ENCODE results near the gene ILK. TPM values are rescaled to one million over a fixed set of nuclear protein-coding genes. Genes with fewer than 3 reads are reported as not detected.

The ILK gene
- total RNA-seq, 2 experiments from 2014 or later, result 64.8 to 80.3 TPM

DNA sequence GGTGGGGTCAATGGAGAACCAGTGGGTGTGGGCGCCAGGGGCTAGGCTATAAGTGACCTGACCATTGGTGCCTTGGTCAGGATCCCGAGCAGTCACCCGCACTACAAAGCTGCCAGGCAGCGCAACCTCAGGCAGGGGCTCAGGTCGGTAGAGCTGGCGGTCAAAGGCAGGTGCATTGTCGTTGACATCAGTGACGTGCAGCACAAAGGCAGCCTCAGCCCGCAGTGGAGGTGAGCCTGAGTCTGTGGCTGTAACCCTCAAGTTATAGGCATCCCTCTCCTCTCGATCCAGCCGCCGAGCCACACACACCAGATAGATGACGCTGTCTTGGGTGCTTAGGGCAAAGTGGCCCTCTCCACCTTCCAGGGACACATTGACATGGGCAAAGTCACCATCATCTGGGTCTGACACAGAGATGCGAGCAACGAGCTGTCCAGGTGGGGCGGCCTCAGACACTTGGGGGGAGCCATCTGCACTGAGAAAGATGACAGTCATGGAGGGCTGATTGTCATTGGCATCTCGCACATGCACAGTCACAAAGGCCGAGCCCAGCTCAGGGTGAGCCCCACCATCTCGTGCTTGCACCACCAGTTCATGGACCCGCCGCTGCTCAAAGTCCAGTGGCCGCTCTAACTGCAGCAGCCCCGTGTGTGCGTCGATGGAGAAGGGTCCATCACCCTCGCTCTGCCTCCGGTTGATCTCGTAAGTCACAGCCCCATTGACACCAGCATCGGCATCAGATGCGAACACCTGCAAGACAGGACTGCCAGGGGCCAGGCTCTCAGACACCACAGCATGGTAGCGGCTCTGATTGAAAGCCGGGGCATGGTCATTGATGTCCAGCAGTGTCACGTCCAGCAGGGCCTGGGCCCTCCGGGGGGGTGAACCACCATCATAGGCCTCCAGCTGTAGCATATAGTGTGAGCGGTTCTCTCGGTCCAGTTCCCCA lies 36.7 kb downstream of the ILK start:
- no peak for DNase-seq (ENCODE audit: low spot score)
- H3K27ac ChIP-seq (ENCODE audit: low read depth, low read length, poor library complexity, severe bottlenecking), result no peak overlapping the region
- ChIA-PET POLR2A (interaction anchor here (1.3 kb wide), 1 partner anchor 8 kb away, joined by 3 read pairs; no protein-coding TSS in a partner anchor), CTCF (ENCODE audit: unreplicated experiment) (interaction anchor here (0.6 kb wide), 1 partner anchor 132 kb away, joined by 3 read pairs; no protein-coding TSS in a partner anchor)
- H3K36me3 ChIP-seq (ENCODE audit: insufficient read depth, low read length), result no peaks in the 10 kb centered on the region
- no TSS peak for BruUV-seq (replicated peaks)
- no peak for TF ChIP-seq EZH2phosphoT487 (IDR thresholded peaks at IDR 0.05; ENCODE audit: borderline replicate concordance, low read depth, low read length)
- peaks cover 1% of the 10 kb centered on the region for H3K4me1 ChIP-seq (ENCODE audit: insufficient read depth, low read length, poor library complexity, severe bottlenecking)
- H3K9me3 ChIP-seq (ENCODE audit: low read length), result no peaks in the 10 kb centered on the region
- no peak overlapping the region for H2AFZ ChIP-seq (ENCODE audit: low read length)
- H4K20me1 ChIP-seq (ENCODE audit: insufficient read depth, low read length), result no peaks in the 10 kb centered on the region
- intact Hi-C loops (cut with micrococcal nuclease; ENCODE audit: unreplicated experiment), result no loop called here
- no peaks in the 10 kb centered on the region for H3K79me2 ChIP-seq (ENCODE audit: insufficient read depth, low read depth, low read length)
- H3K4me3 ChIP-seq (ENCODE audit: low read depth, low read length, poor library complexity, severe bottlenecking), result no peak overlapping the region
- H3K9me2 ChIP-seq (ENCODE audit: insufficient read depth, low read length), result no peaks in the 10 kb centered on the region
- H3K4me2 ChIP-seq (ENCODE audit: low read length), result no peak overlapping the region

DNA sequence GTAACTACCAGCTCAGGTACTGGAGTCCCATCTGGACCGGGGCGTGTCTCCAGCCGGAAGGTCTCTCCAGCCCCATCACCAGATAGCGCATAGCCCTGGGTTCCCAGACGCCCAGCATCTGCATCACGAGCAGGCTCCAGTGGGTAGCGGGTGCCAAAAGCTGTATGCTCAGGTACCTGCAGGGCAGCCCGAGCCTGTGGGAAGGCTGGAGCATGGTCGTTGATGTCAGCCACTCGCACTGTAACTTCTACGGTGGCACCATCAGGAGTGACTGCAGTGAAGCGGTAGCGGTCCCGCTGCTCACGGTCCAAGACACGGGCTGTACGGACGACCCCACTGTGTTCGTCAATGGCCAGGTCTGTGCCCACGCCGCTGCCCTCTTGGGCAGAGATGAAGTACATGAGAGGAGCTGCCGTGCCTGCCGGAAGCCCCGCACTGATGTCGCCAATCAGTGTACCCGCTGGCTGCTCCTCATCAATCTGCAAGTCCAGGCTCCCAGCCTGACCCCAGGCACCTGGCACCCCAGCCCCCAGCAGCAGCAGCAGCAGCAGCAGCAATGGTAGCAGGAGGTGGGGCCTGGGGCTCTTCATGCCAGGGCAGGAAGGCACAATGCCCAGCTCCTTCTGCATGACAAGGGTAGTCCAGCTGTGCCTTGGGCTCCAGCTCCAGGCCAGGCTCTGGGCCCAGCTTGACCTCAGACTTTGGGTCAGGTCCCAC lies 37.6 kb downstream of the ILK start:
- no TSS peak for BruUV-seq (replicated peaks)
- H3K9me2 ChIP-seq (ENCODE audit: insufficient read depth, low read length), result no peaks in the 10 kb centered on the region
- H3K79me2 ChIP-seq (ENCODE audit: insufficient read depth, low read depth, low read length), result no peaks in the 10 kb centered on the region
- H3K36me3 ChIP-seq (ENCODE audit: insufficient read depth, low read length), result no peaks in the 10 kb centered on the region
- intact Hi-C loops (cut with micrococcal nuclease; ENCODE audit: unreplicated experiment), result no loop called here
- POLR2A ChIA-PET, result interaction anchor here (0.5 to 1.0 kb wide), 3 partner anchors 32 to 215 kb away, joined by 3 read pairs; partner anchors contain the start of gene MRPL17
- no peak overlapping the region for H2AFZ ChIP-seq (ENCODE audit: low read length)
- no peak for TF ChIP-seq EZH2phosphoT487 (IDR thresholded peaks at IDR 0.05; ENCODE audit: borderline replicate concordance, low read depth, low read length)
- TF ChIP-seq, protein P1, sequence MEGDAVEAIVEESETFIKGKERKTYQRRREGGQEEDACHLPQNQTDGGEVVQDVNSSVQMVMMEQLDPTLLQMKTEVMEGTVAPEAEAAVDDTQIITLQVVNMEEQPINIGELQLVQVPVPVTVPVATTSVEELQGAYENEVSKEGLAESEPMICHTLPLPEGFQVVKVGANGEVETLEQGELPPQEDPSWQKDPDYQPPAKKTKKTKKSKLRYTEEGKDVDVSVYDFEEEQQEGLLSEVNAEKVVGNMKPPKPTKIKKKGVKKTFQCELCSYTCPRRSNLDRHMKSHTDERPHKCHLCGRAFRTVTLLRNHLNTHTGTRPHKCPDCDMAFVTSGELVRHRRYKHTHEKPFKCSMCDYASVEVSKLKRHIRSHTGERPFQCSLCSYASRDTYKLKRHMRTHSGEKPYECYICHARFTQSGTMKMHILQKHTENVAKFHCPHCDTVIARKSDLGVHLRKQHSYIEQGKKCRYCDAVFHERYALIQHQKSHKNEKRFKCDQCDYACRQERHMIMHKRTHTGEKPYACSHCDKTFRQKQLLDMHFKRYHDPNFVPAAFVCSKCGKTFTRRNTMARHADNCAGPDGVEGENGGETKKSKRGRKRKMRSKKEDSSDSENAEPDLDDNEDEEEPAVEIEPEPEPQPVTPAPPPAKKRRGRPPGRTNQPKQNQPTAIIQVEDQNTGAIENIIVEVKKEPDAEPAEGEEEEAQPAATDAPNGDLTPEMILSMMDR (conservative IDR thresholded peaks at IDR 0.05; ENCODE audit: low read length), result no peak
- H3K4me1 ChIP-seq (ENCODE audit: insufficient read depth, low read length, poor library complexity, severe bottlenecking), result peaks cover 10% of the 10 kb centered on the region
- H4K20me1 ChIP-seq (ENCODE audit: insufficient read depth, low read length), result no peaks in the 10 kb centered on the region
- H3K4me3 ChIP-seq (ENCODE audit: low read depth, low read length, poor library complexity, severe bottlenecking), result no peak overlapping the region
- CTCF ChIA-PET (ENCODE audit: unreplicated experiment), result interaction anchor here (0.8 kb wide), 1 partner anchor 20 kb away, joined by 3 read pairs; no protein-coding TSS in a partner anchor
- no peaks in the 10 kb centered on the region for H3K9me3 ChIP-seq (ENCODE audit: low read length)
- no peak overlapping the region for H3K4me2 ChIP-seq (ENCODE audit: low read length)
- no peak for DNase-seq (ENCODE audit: low spot score)
- H3K27ac ChIP-seq (ENCODE audit: low read depth, low read length, poor library complexity, severe bottlenecking), result no peak overlapping the region

DNA sequence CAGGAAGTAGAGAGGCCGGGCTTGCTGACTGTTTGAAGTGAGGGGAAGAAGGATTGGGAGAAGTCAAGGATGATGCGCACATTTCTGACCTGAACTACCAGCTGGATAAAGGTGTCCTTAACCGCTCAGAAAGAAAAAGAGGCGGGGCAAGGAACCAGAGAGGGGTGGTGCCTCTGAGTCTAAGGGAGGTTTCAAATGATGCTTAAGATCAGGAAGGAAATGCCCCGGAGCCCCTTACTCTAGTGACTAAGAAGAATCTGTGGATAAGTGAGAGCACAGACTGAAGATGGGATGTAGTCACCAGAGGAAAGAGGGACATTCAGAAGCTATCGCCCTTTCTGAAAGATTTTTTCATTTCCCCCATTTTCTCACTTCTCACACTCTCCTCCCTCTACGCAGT lies 39.4 kb downstream of the ILK start:
- H3K9me2 ChIP-seq (ENCODE audit: insufficient read depth, low read length), result no peaks in the 10 kb centered on the region

More for the DNA sequence above, 39.4 kb downstream of the ILK start:
- H3K27ac ChIP-seq (ENCODE audit: low read depth, low read length, poor library complexity, severe bottlenecking), result no peak overlapping the region
- BruUV-seq (replicated peaks), result no TSS peak
- no peak for TF ChIP-seq EZH2phosphoT487 (IDR thresholded peaks at IDR 0.05; ENCODE audit: borderline replicate concordance, low read depth, low read length)
- TF ChIP-seq, protein P1 (conservative IDR thresholded peaks at IDR 0.05; ENCODE audit: low read length), result no peak
- H3K4me1 ChIP-seq (ENCODE audit: insufficient read depth, low read length, poor library complexity, severe bottlenecking), result peaks cover 25% of the 10 kb centered on the region
- no peaks in the 10 kb centered on the region for H3K79me2 ChIP-seq (ENCODE audit: insufficient read depth, low read depth, low read length)
- CTCF ChIA-PET (ENCODE audit: unreplicated experiment), result no interaction called here
- DNase-seq (ENCODE audit: low spot score), result no peak
- no peaks in the 10 kb centered on the region for H3K36me3 ChIP-seq (ENCODE audit: insufficient read depth, low read length)
- POLR2A ChIA-PET, result no interaction called here
- no peaks in the 10 kb centered on the region for H3K9me3 ChIP-seq (ENCODE audit: low read length)
- H2AFZ ChIP-seq (ENCODE audit: low read length), result no peak overlapping the region
- intact Hi-C loops (cut with micrococcal nuclease; ENCODE audit: unreplicated experiment), result no loop called here
- H3K4me2 ChIP-seq (ENCODE audit: low read length), result no peak overlapping the region
- no peak overlapping the region for H3K4me3 ChIP-seq (ENCODE audit: low read depth, low read length, poor library complexity, severe bottlenecking)
- H4K20me1 ChIP-seq (ENCODE audit: insufficient read depth, low read length), result no peaks in the 10 kb centered on the region
